Bronchial epithelial cell (primary cell): Measurements from ENCODE around the gene SPR. TPM values are rescaled to one million over a fixed set of nuclear protein-coding genes. Genes with fewer than 3 reads are reported as not detected.
"Not testable (repeated sequence)": the region's sequence is repeated elsewhere in the genome, so short reads cannot be mapped to it uniquely, and the experiment has no call there.

Experiments used
- DNase-seq: peaks from one replicate; pipeline ENCODE4 v3.0.0-alpha.2; 2010; ENCODE audit warnings: low read depth
- FAIRE-seq: peaks from 2 replicates; lab custom pipeline; 2011; peaks lifted over from hg19 to GRCh38; lab: Jason Lieb, UNC
- H3K27me3 ChIP-seq: 2 replicates; pipeline ENCODE4 v1.5.1; 2011; ENCODE audit warnings: low read length; ENCODE audit not compliant: control insufficient read depth, insufficient read depth
- H3K36me3 ChIP-seq: 2 replicates; pipeline ENCODE4 v1.5.1; 2011; ENCODE audit warnings: low read length; ENCODE audit not compliant: control insufficient read depth, insufficient read depth
- H3K4me3 ChIP-seq: 2 replicates; pipeline ENCODE4 v1.5.1; 2011; ENCODE audit warnings: mild to moderate bottlenecking, low read depth, low read length, control low read depth
- total RNA-seq: library from RNA; depleted of rRNA; stranded (reverse); fragments of >200 nt; gene quantifications from 2 replicates; pipeline ENCODE4 v1.2.1, GENCODE V29; 2014
- TF ChIP-seq, protein P1 (sequence below): IDR thresholded peaks from 2 replicates; pipeline ENCODE4 v1.5.1; 2011; ENCODE audit warnings: mild to moderate bottlenecking, moderate library complexity, low read length, control low read depth, inconsistent platforms; ENCODE audit not compliant: insufficient read depth, severe bottlenecking

The SPR gene
- total RNA-seq, 1 donor from 2014 or later, result 14.0 TPM

DNA sequence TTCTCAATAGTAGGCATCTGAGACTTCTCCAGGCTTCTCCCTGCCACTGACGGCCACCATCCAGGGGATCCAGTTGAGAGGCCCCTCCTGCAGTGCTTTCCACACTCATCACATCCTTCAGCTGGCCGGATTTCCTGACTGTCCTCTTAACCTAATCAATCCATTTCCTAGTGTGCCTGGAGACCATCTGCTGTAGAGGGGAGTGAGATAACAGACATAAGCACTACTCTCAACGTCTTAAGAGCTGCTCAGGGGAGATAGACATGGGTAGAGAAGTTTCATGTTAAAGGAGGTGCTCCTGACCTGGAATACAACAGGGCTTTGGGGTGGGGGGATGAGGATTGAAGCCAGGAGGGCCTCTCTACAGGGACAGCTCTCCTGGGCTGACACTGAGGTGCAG, 14.2 kb downstream of the SPR start:
- Histone ChIP-seq H3K27me3 (peaks cover 9% of the 10 kb centered on the region), H3K4me3 (no peak overlapping the region), H3K36me3 (no peaks in the 10 kb centered on the region)
- TF ChIP-seq, protein P1, sequence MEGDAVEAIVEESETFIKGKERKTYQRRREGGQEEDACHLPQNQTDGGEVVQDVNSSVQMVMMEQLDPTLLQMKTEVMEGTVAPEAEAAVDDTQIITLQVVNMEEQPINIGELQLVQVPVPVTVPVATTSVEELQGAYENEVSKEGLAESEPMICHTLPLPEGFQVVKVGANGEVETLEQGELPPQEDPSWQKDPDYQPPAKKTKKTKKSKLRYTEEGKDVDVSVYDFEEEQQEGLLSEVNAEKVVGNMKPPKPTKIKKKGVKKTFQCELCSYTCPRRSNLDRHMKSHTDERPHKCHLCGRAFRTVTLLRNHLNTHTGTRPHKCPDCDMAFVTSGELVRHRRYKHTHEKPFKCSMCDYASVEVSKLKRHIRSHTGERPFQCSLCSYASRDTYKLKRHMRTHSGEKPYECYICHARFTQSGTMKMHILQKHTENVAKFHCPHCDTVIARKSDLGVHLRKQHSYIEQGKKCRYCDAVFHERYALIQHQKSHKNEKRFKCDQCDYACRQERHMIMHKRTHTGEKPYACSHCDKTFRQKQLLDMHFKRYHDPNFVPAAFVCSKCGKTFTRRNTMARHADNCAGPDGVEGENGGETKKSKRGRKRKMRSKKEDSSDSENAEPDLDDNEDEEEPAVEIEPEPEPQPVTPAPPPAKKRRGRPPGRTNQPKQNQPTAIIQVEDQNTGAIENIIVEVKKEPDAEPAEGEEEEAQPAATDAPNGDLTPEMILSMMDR, result no peak
- FAIRE-seq, result no peak
- no peak for DNase-seq

DNA sequence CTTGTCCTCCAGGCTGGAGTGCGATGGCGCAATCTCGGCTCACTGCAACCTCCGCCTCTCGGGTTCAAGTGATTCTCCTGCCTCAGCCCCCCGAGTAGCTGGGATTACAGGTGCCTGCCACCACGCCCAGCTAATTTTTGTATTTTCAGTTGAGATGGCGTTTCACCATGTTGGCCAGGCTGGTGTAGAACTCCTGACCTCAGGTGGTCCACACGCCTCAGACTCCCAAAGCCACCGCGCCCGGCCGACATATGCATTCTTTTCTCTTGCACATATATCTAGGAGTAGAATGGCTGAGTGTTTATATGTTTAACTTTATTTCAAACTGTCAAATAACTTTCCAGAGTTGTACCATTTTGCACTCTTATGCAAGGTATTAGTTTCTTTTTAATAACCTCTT, 20.2 kb downstream of the SPR start:
- H3K36me3 ChIP-seq, H3K27me3 ChIP-seq, DNase-seq, H3K4me3 ChIP-seq, FAIRE-seq: not testable (repeated sequence)

DNA sequence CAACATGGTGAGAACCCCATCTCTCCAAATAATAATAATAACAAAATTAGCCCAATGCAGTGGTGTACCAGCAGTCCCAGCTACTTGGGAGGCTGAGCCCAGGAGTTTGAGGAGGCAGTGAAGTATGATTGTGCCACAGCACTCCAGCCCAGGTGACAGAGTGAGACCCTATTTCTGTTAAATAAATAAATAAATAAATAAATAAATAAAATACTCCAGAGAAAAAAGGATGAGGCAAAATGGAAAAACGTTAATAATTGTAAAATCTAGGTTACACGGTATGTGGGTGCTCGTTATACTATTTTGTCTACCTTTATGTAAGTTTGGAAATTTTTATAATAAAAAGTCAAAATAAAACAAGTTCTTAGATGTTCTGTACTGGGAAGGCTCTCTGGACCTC, 21.5 kb downstream of the SPR start:
- FAIRE-seq, result no peak
- no peak overlapping the region for H3K4me3 ChIP-seq
- TF ChIP-seq, protein P1, result no peak
- H3K36me3 ChIP-seq, result no peaks in the 10 kb centered on the region
- peaks cover 14% of the 10 kb centered on the region for H3K27me3 ChIP-seq
- DNase-seq, result no peak

GRCh38 chr2:72911256-72911655, 24.0 kb downstream of the SPR start:
- no peaks in the 10 kb centered on the region for H3K36me3 ChIP-seq
- DNase-seq (peak; percentile 90), FAIRE-seq (no peak)
- H3K4me3 ChIP-seq, result no peak overlapping the region
- H3K27me3 ChIP-seq, result peaks cover 32% of the 10 kb centered on the region
- TF ChIP-seq, protein P1, result no peak

GRCh38 chr2:72913486-72914205, 26.4 kb downstream of the SPR start:
- Histone ChIP-seq H3K27me3 (peaks cover 45% of the 10 kb centered on the region), H3K4me3 (no peak overlapping the region), H3K36me3 (no peaks in the 10 kb centered on the region)
- DNase-seq, result no peak
- TF ChIP-seq, protein P1, result peak; percentile 17
- FAIRE-seq, result no peak

DNA sequence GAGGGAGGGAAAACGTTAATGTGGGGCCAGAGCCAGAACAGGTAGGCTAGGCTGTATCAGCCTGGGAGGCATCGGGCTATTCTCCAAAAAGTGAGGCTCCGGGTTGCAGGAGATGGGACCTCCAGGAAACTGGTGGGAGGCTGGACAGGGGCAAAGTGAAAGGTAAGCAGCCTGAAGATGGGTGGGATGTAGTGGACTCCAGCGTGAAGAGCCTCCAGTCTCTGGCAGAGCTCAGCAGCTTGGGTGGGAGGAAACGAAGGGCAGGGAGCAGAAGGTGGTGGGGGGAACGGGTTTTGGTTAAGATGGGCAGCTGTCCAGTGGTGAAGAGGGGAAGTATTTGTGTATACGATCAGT, 27.0 kb downstream of the SPR start:
- Histone ChIP-seq H3K27me3 (peaks cover 49% of the 10 kb centered on the region), H3K36me3 (no peaks in the 10 kb centered on the region), H3K4me3 (no peak overlapping the region)
- FAIRE-seq (no peak), DNase-seq (no peak)
- TF ChIP-seq, protein P1, result no peak
